Measurements from ENCODE around the gene CAST.
"Not testable (repeated sequence)": the region's sequence is repeated elsewhere in the genome, so short reads cannot be mapped to it uniquely, and the experiment has no call there.

CAST gene

DNA sequence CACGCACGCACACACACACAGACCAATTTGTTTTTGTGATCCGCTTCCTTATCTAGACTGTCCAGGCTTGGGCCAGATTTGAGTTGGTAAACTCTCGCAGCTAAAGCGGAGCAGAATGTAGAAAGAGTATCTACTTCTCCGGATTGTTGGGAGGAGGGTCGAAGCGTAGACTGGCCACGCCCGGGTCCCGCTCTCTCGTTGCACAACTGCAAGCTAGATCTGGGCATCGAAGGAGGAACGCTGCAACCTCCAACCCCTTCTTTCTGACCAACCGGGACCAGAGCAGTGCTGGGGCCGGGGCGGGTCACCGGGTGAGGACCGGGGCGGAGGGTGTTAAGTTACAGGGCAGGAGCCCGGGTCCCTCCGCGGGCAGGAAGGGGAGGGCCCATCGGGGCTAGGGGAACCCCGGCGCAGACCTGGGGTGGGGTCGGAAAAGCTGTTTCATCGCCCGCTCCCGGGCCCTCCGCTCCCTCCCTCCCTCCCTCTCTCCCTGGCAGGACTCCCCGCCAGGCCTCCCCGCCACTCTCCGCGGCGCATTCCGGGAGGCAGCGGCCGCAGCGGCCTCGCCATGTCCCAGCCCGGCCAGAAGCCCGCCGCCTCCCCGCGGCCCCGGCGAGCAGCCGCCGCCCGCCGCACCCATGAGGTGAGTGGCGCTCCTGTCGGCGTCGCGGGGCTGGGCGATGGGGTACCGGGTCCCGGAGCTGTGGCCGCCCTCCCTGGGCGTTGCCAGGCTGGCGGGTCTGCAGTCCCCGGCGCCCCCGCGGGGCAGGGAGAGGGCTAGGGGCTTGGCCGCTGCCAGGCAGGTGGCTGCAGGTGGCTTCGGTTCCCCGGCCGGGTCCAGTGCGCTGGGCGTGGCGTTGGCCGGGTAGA lies at the start of gene CAST:
TSS of gene CAST (plus strand) at position 522 of the 870 bp plus-strand sequence. CDS start at position 569, 47 bp downstream.
- DNase-seq (ENCODE audit: low spot score), result peak; percentile 80

- DNase-seq (ENCODE audit: low spot score), result peak; percentile 63
Observed at GRCh38 chr5:96614110-96614691, 48.0 kb upstream of the CAST start.

DNA sequence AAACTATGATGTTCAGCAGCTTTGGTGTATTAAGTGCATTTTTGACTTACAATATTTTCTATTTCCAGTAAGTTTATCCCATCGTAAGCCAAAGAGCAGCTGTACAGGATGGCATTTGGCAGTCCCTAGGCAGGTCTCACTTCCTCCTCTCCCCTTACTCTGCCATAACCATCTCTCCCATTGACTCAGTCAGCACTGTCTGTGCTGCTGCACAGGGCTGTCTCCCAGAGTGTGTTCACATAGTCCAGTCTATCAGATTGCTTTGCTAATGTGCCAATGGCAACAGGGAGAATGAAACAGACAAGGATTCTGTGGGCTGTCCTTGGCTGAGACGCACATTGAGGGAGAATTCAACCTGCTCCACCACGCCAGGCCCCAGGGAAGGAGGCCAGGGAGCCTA lies 47.0 kb upstream of the CAST start:
- no peak for DNase-seq (ENCODE audit: low spot score)

DNA sequence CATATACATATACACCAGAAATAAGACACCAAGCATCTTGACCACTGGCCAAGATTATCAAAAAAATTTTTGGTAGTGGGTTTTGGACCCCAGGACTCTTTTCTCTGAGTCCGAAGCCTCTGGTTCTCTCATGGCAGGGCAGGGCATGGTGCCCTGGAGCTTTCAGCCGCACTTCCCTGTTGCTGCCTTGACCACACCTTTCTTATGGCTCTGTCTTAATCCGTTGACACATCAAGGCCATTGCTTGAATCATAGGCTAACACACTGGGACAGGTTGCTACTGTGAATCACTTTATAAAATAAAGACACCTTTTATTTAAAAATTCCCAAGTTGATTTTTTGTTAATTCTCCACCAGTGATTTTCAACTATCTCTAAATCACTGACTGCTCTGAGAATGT lies 45.4 kb upstream of the CAST start:
- no peak for DNase-seq (ENCODE audit: low spot score)

DNA sequence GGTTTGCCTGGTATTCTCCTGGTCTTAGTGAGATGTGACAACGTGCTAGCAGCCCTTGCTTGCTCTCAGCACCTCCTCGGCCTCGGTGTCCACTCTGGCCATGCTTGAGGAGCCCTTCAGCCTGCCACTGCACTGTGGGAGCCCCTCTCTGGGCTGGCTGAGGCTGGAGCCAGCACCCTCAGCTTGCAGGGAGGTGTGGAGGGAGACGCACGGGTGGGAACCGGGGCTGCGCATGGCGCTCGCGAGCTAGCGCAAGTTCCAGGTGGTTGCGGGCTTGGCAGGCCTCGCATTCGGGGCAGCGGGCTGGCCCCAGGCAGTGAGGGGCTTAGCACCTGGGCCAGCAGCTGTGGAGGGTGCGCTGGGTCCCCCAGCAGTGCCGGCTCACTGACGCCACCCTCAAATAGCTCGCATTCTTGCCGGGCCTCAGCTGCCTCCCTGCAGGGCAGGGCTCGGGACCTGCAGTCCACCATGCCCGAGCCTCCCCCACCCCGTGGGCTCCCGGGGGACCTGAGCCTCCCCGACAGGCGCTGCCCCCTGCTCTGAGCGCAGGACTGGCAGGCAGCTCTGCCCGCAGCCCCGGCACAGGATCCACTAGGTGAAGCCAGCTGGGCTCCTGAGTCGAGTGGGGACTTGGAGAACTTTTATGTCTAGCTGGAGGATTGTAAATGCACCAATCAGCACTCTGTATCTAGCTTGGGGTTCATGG lies 43.7 kb upstream of the CAST start:
- not testable (repeated sequence) for DNase-seq (ENCODE audit: low spot score)

DNA sequence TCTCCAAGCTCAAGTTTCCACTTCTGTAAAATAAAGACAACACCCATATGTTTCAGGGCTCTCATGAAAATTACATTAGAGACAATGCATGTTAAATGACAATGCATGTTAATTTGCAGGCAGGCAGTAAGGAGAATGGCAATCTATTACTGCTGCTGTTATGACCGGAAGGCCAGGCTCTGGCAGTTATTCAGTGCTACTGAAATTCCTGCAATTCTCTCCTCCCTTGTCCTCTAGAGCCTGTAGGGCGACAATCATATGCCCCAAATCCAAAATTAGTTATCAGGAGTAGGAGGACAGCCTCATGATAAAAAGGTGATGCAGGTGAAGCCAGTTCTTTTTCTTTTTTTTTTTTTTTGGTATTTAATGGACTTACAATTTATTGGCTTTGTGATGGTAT lies 42.2 kb upstream of the CAST start:
- no peak for DNase-seq (ENCODE audit: low spot score)

DNA sequence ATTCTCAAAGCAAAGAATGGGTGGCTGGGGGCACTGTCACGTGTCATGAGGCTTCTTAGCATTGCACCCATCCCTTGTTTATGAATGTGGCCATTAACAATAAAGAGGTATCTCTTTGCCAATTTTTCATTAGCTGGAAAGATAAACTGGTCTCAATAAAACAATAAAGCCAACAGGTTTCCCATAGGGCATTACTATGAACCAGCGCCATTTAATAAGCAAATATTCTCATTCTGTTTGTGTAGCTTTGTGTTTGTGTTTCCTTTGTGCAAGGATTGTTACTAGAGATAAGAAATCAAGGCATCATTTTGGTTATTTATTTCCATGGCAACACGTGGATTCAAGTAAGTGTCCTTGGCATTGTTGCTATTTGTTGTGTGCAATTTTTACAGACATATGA lies 37.6 kb upstream of the CAST start:
- no peak for DNase-seq (ENCODE audit: low spot score)

GRCh38 chr5:96625365-96625764 lies 36.8 kb upstream of the CAST start:
- no peak for DNase-seq (ENCODE audit: low spot score)

DNA sequence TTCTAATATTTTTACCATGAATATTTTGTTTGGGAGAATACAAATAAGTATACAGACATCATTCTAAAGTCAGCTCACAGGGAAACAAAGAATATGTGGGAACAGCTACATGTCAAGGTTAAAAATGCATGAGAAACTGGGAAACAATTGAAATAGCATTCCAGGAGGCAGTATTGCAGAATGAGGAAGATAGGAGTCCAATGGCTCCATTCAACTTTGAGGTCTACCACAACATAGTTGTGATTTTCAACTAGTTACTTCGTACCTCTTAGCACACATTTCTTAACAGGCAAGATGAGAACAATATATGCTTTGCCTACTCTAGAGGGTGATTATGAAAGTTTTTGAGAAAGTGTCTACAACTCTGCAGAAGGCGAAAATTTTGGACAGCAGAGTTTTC lies 35.2 kb upstream of the CAST start:
- DNase-seq (ENCODE audit: low spot score), result no peak

- no peak for DNase-seq (ENCODE audit: low spot score)
Observed at GRCh38 chr5:96627792-96628398, 34.3 kb upstream of the CAST start.

DNA sequence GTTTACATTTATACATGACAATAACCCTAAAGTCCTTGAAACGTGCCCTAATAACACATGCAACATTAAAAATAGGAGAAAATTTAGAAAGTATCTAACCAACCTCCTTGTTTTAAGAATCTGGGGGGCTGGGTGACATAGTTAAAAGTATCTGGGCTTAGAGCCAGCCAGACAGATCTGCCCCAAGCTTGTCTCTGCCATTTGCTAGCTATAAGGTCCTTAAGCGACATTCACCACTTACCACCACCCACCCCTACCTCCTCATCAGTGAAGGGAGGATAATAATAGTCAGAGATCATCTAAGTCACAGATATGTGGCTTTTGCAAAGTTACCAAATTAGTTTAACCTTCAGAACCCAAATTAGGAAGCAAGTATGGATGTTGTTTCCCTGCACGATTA lies 33.8 kb upstream of the CAST start:
- no peak for DNase-seq (ENCODE audit: low spot score)

DNA sequence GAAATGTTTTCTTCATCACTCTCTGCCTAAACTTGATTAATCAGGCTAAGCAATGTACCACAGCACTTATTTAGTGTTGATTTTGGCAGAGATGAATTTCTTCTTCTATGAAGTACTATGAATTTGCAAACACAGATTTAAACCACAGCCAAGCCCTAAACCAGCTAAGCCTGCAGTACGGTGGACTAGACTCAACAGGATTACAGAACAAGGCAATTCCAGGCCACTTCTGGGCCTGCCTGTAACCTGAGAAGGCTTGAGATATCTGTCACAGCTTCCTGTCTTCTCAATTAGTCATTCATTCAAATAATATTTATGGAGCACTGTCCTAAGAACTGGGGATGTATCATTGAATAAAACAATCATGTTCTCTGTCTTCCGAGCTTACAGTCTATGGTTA lies 32.4 kb upstream of the CAST start:
- no peak for DNase-seq (ENCODE audit: low spot score)

DNA sequence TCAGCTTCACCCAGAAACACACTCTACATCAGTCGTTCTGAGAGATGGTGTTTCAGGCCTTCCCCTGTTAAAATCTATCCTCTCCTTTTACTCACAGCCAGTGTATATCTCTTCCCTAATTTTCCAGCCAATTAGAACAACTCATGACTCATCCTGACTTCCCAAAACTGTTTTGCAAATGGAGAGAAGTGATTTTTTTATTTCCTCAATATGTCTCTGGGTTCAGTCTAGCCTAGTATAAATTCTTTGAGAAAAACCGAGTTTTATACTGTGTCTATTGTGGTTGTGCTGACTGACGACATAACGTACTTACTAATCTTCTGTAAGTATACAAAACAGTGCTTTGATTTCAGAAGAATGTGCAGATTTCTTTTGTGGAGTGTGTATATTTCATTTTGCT lies 28.4 kb upstream of the CAST start:
- no peak for DNase-seq (ENCODE audit: low spot score)

GRCh38 chr5:96634881-96635280 lies 27.3 kb upstream of the CAST start:
- DNase-seq (ENCODE audit: low spot score), result no peak

DNA sequence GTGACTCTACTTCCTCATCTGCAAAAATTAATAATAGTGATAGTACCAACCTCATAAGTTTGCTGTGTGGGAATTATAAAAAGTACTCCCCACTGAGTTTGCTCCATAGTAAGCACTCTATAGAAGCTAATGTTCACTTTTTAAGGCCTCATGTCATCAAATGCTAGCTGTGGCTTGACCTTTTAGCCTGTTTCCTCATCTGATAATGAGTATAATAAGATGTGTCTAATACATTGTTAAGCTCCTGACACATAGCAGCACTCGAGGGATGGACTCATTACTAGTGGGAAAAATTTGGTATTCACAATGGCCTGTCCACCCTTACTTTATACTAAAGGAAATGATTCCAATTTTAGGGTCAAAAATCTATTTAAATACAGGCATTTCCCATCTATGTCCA lies 26.1 kb upstream of the CAST start:
- no peak for DNase-seq (ENCODE audit: low spot score)

DNA sequence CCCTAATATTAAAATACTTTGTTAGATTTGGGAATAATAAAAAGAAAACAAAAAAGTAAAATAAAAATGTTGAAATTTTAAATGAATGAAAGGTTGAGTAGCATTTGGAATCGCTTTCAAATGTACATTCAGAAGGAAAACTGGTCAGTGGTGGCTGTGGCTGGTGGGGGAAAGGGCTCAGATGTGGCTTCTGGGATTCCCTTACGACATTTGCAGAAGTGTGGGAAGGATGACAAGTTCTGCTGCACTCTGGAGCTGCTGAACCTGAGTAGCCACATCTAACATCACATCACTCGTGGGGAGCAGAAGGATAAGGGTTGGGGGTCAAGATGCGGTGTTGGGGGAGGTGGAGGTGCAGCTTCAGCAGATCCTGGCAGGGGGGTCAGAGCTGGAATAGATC lies 25.6 kb upstream of the CAST start:
- DNase-seq (ENCODE audit: low spot score), result no peak

DNA sequence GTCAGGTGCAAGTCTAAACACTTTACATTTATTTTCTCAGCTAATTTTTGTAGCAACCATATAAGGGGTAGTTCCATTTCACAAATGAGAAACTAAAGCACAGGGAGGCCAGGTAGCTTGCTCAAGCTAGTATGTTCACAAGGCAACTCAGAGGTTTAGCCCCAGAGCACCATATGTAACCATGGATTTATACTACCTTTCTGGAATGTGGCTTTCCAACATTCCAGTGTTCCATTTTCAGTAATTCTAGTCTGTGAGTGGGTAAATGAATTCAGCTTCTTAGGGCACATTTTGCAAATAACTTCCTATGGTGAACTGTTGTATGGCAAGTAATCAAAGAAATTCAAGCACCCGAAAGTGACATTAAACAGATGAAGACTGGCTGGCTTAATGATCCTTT lies 25.0 kb upstream of the CAST start:
- DNase-seq (ENCODE audit: low spot score), result no peak

DNA sequence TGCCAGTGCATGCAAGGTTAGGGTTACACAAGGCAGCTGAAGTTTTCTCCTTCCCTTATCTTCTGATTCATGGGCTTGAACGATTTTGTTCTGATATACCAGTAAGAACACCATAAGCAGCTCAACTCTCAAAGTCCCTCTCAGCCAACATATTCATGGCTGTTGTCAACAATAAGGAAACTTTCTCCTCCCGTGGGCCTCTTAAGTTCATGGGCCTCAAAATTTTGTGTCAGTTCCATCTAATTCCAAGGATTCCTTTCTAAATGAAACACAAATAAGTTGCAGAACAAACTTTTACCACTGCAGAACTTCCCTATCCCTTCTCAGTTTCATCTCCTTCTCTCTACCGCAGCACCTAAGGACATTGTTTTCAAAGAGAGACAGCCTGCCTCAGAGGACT lies 23.6 kb upstream of the CAST start:
- no peak for DNase-seq (ENCODE audit: low spot score)

GRCh38 chr5:96640696-96641095 lies 21.5 kb upstream of the CAST start:
- DNase-seq (ENCODE audit: low spot score), result no peak

GRCh38 chr5:96641368-96642280 lies 20.6 kb upstream of the CAST start:
- no peak for DNase-seq (ENCODE audit: low spot score)

GRCh38 chr5:96642281-96642640 lies 19.9 kb upstream of the CAST start:
- no peak for DNase-seq (ENCODE audit: low spot score)

GRCh38 chr5:96645091-96645490 lies 17.1 kb upstream of the CAST start:
- DNase-seq (ENCODE audit: low spot score), result no peak
